Measurements from ENCODE around the gene CCL27.

DNA sequence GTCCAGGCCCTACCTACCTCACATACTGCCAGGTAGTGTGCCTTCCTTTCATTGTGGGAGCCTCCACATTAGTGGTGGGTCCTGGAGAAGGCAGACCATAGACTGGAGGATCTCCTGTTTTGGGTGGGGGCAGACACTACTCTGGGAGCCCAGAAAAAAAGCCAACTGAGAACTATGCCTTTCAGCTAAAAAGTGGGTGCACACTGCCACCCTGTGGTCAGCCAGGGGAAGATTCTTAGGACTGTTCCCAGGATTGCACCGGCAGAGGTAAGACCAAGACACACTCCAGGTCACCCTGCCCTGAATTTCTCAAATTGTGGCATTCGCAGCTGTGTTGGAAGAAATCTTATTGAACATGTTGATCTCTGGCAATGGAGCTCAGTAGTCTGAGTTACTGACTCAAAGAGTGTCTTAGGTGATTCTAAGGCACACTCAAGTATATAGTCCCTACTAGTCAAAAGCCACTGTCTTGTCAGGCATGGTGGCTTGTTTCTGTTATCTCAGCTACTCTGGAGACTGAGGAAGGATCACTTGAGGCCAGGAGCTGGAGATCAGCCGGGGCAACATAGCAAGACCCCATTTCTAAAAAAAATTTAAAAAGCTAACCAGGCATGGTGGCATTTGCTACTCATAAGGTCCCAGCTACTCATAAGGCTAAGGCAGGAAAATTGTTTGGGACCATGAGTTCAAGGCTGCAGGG lies 28.5 kb downstream of the CCL27 start:
- TF ChIP-seq, protein P1, sequence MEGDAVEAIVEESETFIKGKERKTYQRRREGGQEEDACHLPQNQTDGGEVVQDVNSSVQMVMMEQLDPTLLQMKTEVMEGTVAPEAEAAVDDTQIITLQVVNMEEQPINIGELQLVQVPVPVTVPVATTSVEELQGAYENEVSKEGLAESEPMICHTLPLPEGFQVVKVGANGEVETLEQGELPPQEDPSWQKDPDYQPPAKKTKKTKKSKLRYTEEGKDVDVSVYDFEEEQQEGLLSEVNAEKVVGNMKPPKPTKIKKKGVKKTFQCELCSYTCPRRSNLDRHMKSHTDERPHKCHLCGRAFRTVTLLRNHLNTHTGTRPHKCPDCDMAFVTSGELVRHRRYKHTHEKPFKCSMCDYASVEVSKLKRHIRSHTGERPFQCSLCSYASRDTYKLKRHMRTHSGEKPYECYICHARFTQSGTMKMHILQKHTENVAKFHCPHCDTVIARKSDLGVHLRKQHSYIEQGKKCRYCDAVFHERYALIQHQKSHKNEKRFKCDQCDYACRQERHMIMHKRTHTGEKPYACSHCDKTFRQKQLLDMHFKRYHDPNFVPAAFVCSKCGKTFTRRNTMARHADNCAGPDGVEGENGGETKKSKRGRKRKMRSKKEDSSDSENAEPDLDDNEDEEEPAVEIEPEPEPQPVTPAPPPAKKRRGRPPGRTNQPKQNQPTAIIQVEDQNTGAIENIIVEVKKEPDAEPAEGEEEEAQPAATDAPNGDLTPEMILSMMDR (conservative IDR thresholded peaks at IDR 0.05 in 1 of 2, IDR thresholded peaks at IDR 0.05 in 1 of 2; ENCODE audit: low read depth in 1 of 2, low read length in 2 of 2), result peak; percentile 81 to 89
- TF ChIP-seq EZH2 (IDR thresholded peaks at IDR 0.05; ENCODE audit: low read length, missing control alignments), result no peak

Data from fibroblast of lung (primary cell).